ENCODE results near the gene KLK8. TPM values are rescaled to one million over a fixed set of nuclear protein-coding genes. Genes with fewer than 3 reads are reported as not detected.

KLK8 gene
- total RNA-seq, 1 donor from 2014 or later, result not detected

Other genes with a start within 250 kb of the KLK8 start
- gene GPR32, start 231.1 kb downstream of the KLK8 start, total RNA-seq (ENCODE audit: unreplicated experiment), result not detected
- not detected for gene ACP4, start 211.2 kb downstream of the KLK8 start, total RNA-seq (ENCODE audit: unreplicated experiment)
- 2.7 TPM for gene KLK1, start 177.8 kb downstream of the KLK8 start, total RNA-seq (ENCODE audit: unreplicated experiment)
- gene KLK15, start 168.0 kb downstream of the KLK8 start, total RNA-seq (ENCODE audit: unreplicated experiment), result not detected
- not detected for gene KLK3, start 146.7 kb downstream of the KLK8 start, total RNA-seq (ENCODE audit: unreplicated experiment)
- gene KLK2, start 128.2 kb downstream of the KLK8 start, total RNA-seq (ENCODE audit: unreplicated experiment), result not detected
- gene KLK4, start 90.2 kb downstream of the KLK8 start, total RNA-seq (ENCODE audit: unreplicated experiment), result not detected
- not detected for gene KLK5, start 48.6 kb downstream of the KLK8 start, total RNA-seq (ENCODE audit: unreplicated experiment)
- 0.67 TPM for gene KLK6, start 32.0 kb downstream of the KLK8 start, total RNA-seq (ENCODE audit: unreplicated experiment)
- not detected for gene KLK7, start 17.7 kb downstream of the KLK8 start, total RNA-seq (ENCODE audit: unreplicated experiment)
- 11.1 TPM for gene KLK10, start 18.1 kb upstream of the KLK8 start, total RNA-seq (ENCODE audit: unreplicated experiment)
- not detected for gene KLK11, start 25.0 kb upstream of the KLK8 start, total RNA-seq (ENCODE audit: unreplicated experiment)
- not detected for gene KLK12, start 33.4 kb upstream of the KLK8 start, total RNA-seq (ENCODE audit: unreplicated experiment)
- 0.67 TPM for gene KLK13, start 63.5 kb upstream of the KLK8 start, total RNA-seq (ENCODE audit: unreplicated experiment)
- gene KLK14, start 81.3 kb upstream of the KLK8 start, total RNA-seq (ENCODE audit: unreplicated experiment), result not detected
- 5.4 TPM for gene CTU1, start 106.8 kb upstream of the KLK8 start, total RNA-seq (ENCODE audit: unreplicated experiment)
- gene SIGLEC9, start 123.3 kb upstream of the KLK8 start, total RNA-seq (ENCODE audit: unreplicated experiment), result 0.82 TPM
- not detected for gene SIGLEC7, start 140.7 kb upstream of the KLK8 start, total RNA-seq (ENCODE audit: unreplicated experiment)
- 21.7 TPM for gene CD33, start 223.5 kb upstream of the KLK8 start, total RNA-seq (ENCODE audit: unreplicated experiment)
- 2.8 TPM for gene SIGLECL1, start 249.5 kb upstream of the KLK8 start, total RNA-seq (ENCODE audit: unreplicated experiment)